GM18858 (cell line): ENCODE data around the gene ADK.
"Not testable (repeated sequence)": the region's sequence is repeated elsewhere in the genome, so short reads cannot be mapped to it uniquely, and the experiment has no call there.

Source experiments
- ATAC-seq: cut with Tn5 transposase; IDR thresholded peaks from one replicate; pipeline ENCODE4 v1.9.1; 2021; ENCODE audit not compliant: unreplicated experiment

Gene ADK

GRCh38 chr10:74474022-74474713 is 323.1 kb downstream of the ADK start:
- no peak for ATAC-seq

- not testable (repeated sequence) for ATAC-seq
These were observed 325.2 kb downstream of the ADK start for GRCh38 chr10:74476162-74476706.

- ATAC-seq: no peak
These were observed 329.8 kb downstream of the ADK start for GRCh38 chr10:74480778-74481177.

GRCh38 chr10:74483356-74483755 is 332.3 kb downstream of the ADK start:
- ATAC-seq: no peak

GRCh38 chr10:74485283-74485682 is 334.3 kb downstream of the ADK start:
- no peak for ATAC-seq

GRCh38 chr10:74486659-74487058 is 335.6 kb downstream of the ADK start:
- no peak for ATAC-seq

GRCh38 chr10:74488907-74489306 is 337.9 kb downstream of the ADK start:
- no peak for ATAC-seq

GRCh38 chr10:74490551-74490950 is 339.5 kb downstream of the ADK start:
- no peak for ATAC-seq

GRCh38 chr10:74491014-74491413 is 340.0 kb downstream of the ADK start:
- no peak for ATAC-seq

- ATAC-seq: not testable (repeated sequence)
These were observed 345.3 kb downstream of the ADK start for GRCh38 chr10:74496276-74496675.

- not testable (repeated sequence) for ATAC-seq
These were observed 347.6 kb downstream of the ADK start for GRCh38 chr10:74498664-74499063.

- no peak for ATAC-seq
These were observed 349.1 kb downstream of the ADK start for GRCh38 chr10:74500026-74500704.

GRCh38 chr10:74500816-74501215 is 349.8 kb downstream of the ADK start:
- ATAC-seq: no peak

- ATAC-seq: no peak
These were observed 352.1 kb downstream of the ADK start for GRCh38 chr10:74502963-74503608.

GRCh38 chr10:74507951-74508350 is 356.9 kb downstream of the ADK start:
- ATAC-seq: no peak

GRCh38 chr10:74510594-74510993 is 359.6 kb downstream of the ADK start:
- no peak for ATAC-seq

- ATAC-seq: no peak
These were observed 360.0 kb downstream of the ADK start for GRCh38 chr10:74511051-74511450.

- no peak for ATAC-seq
These were observed 363.3 kb downstream of the ADK start for GRCh38 chr10:74514322-74514721.

GRCh38 chr10:74518061-74518460 is 367.0 kb downstream of the ADK start:
- ATAC-seq: no peak

- ATAC-seq: no peak
These were observed 370.5 kb downstream of the ADK start for GRCh38 chr10:74521526-74521925.

GRCh38 chr10:74523199-74523598 is 372.2 kb downstream of the ADK start:
- ATAC-seq: no peak

GRCh38 chr10:74525885-74526284 is 374.9 kb downstream of the ADK start:
- ATAC-seq: no peak
